HG03066 (cell line): ENCODE data around the gene SETD4.
"Not testable (repeated sequence)": the region's sequence is repeated elsewhere in the genome, so short reads cannot be mapped to it uniquely, and the experiment has no call there.

Experiments used
- ATAC-seq: cut with Tn5 transposase; IDR thresholded peaks from one replicate; pipeline ENCODE4 v1.9.1; 2021; ENCODE audit warnings: low read depth; ENCODE audit not compliant: unreplicated experiment

Gene SETD4

GRCh38 chr21:36060159-36060921 is at the start of gene SETD4:
SETD4 (minus strand) TSS chr21:36060526; CDS start chr21:36058888, 1,638 bp downstream.
- peak; percentile 86 for ATAC-seq

- ATAC-seq: no peak
These were observed 49.5 kb upstream of the SETD4 start for GRCh38 chr21:36109868-36110267.

- no peak for ATAC-seq
These were observed 45.1 kb upstream of the SETD4 start for GRCh38 chr21:36105327-36105842.

- ATAC-seq: no peak
These were observed 44.3 kb upstream of the SETD4 start for GRCh38 chr21:36104317-36105300.

- ATAC-seq: no peak
These were observed 43.1 kb upstream of the SETD4 start for GRCh38 chr21:36103434-36103833.

GRCh38 chr21:36100971-36101641 is 40.8 kb upstream of the SETD4 start:
- no peak for ATAC-seq

- not testable (repeated sequence) for ATAC-seq
These were observed 39.4 kb upstream of the SETD4 start for GRCh38 chr21:36099695-36100211.

- no peak for ATAC-seq
These were observed 38.7 kb upstream of the SETD4 start for GRCh38 chr21:36099000-36099399.

GRCh38 chr21:36098182-36098532 is 37.8 kb upstream of the SETD4 start:
- no peak for ATAC-seq

GRCh38 chr21:36097427-36098181 is 37.3 kb upstream of the SETD4 start:
- no peak for ATAC-seq

GRCh38 chr21:36096398-36097290 is 36.3 kb upstream of the SETD4 start:
- ATAC-seq: no peak

- no peak for ATAC-seq
These were observed 33.2 kb upstream of the SETD4 start for GRCh38 chr21:36093512-36093911.

- no peak for ATAC-seq
These were observed 32.4 kb upstream of the SETD4 start for GRCh38 chr21:36092681-36093080.

GRCh38 chr21:36089946-36090345 is 29.6 kb upstream of the SETD4 start:
- ATAC-seq: no peak

- no peak for ATAC-seq
These were observed 27.2 kb upstream of the SETD4 start for GRCh38 chr21:36087362-36088138.

- ATAC-seq: no peak
These were observed 21.9 kb upstream of the SETD4 start for GRCh38 chr21:36082237-36082664.

- ATAC-seq: no peak
These were observed 20.1 kb upstream of the SETD4 start for GRCh38 chr21:36080386-36080785.

- no peak for ATAC-seq
These were observed 19.3 kb upstream of the SETD4 start for GRCh38 chr21:36079671-36080070.
